Activated CD8-positive, alpha-beta memory T cell treated with anti-CD3 and anti-CD28 coated beads for 48 hours (primary cell): ENCODE data around the gene PCDHGB3.

Experiments
- DNase-seq, 3 experiments: peaks; one replicate each; pipeline ENCODE4 v3.0.0-alpha.2; 2020; ENCODE audit warnings: low read depth in 2 of 3, low spot score in 2 of 3

The PCDHGB3 gene

GRCh38 chr5:141419074-141419880, 49.2 kb downstream of the PCDHGB3 start:
- DNase-seq: no peak

DNA sequence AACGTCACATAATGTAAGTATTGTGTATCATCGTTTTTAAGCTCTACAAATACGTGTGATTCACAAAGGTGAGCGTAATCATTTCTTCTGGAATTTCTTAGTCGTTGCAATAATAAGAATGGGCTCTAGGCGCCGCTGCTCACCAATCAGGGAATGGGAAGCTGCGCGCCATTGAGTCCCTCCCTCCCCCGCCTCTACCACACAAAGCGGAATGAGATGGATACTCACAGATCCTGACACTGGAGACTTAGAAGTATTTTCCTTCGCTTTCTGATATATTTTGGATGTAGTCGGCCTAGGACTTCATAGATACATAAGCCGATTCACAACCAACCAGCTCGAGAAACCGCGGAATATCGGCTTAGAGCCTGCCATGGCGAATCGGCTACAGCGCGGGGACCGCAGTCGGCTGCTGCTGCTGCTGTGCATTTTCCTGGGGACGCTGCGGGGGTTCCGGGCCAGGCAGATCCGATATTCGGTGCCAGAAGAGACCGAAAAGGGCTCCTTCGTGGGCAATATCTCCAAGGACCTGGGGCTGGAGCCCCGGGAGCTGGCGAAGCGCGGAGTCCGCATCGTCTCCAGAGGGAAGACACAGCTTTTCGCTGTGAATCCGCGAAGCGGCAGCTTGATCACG, 50.9 kb downstream of the PCDHGB3 start, which contains the start of gene PCDHGA11:
TSS of gene PCDHGA11 (plus strand) at position 197 of the 634 bp plus-strand sequence. CDS start at position 374, 177 bp downstream.
- no peak for DNase-seq

- no peak for DNase-seq
These were observed 51.4 kb downstream of the PCDHGB3 start for GRCh38 chr5:141421489-141421855.
